HL-60 (cell line): Measurements from ENCODE around the gene SSTR5.
A peak's percentile ranks its signal among the peaks of the same experiment; 100 is the strongest.

Experiments
- DNase-seq, 2 experiments: peaks; one replicate each; pipeline ENCODE4 v3.0.0-alpha.2; 2010 to 2020; ENCODE audit warnings: low read depth in 1 of 2, low spot score in 1 of 2
- H3K27ac ChIP-seq: fragments of 250-450 bp; sonication (Bioruptor Pico); replicated peaks from 2 replicates; pipeline ENCODE4 v1.5.1; 2020; ENCODE audit warnings: mild to moderate bottlenecking, moderate library complexity
- H3K27me3 ChIP-seq: fragments of 250-450 bp; sonication (Bioruptor Pico); 2 replicates; pipeline ENCODE4 v1.5.1; 2021; ENCODE audit warnings: mild to moderate bottlenecking, moderate library complexity; ENCODE audit not compliant: insufficient read depth, poor library complexity, severe bottlenecking
- H3K4me3 ChIP-seq: replicated peaks from 2 replicates; pipeline ENCODE4 v1.5.1; 2011; ENCODE audit warnings: mild to moderate bottlenecking, control low read depth, low read length; ENCODE audit not compliant: insufficient read depth
- GABPA ChIP-seq: IDR thresholded peaks from 2 replicates; pipeline ENCODE4 v1.6.1; 2012; ENCODE audit warnings: low read depth
- POLR2AphosphoS5 ChIP-seq: IDR thresholded peaks from 2 replicates; pipeline ENCODE4 v1.6.1; 2012; ENCODE audit warnings: low read depth
- SPI1 ChIP-seq: IDR thresholded peaks from 2 replicates; pipeline ENCODE4 v1.6.1; 2012; ENCODE audit warnings: low read depth, mild to moderate bottlenecking, borderline replicate concordance
- TF ChIP-seq, protein P1 (sequence below): IDR thresholded peaks from 2 replicates; pipeline ENCODE4 v1.6.1; 2012; ENCODE audit warnings: low read depth; ENCODE audit not compliant: insufficient replicate concordance
- TF ChIP-seq, protein P2 (sequence below): IDR thresholded peaks from one replicate; pipeline ENCODE4 v1.5.1; 2011; ENCODE audit warnings: low read length, control low read depth, inconsistent platforms; ENCODE audit not compliant: insufficient read depth

Gene SSTR5

DNA sequence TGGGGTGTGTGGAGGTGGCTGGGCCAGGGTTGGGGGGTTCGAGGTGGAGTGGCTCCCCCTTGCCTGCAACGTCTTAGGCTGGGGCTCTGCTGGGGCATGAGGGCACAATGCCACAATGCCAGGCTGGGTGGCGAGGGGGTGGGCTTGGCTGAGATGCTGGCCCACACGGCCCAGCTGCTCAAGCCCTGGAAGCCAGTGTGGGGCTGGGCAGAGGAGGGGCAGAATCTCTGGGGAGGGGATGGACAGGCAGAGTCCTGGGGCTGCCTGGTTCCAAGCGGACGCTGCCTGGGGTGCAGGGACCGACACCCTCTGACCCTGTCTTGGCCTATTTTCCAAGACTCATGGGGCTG lies 37.5 kb upstream of the SSTR5 start:
- no peak for DNase-seq
- Histone ChIP-seq H3K27me3 (peaks cover 9% of the 10 kb centered on the region), H3K27ac (no peak overlapping the region), H3K4me3 (no peak overlapping the region)
- no peak for TF ChIP-seq POLR2AphosphoS5
- TF ChIP-seq GABPA: no peak
- TF ChIP-seq SPI1: no peak
- TF ChIP-seq, protein P1, sequence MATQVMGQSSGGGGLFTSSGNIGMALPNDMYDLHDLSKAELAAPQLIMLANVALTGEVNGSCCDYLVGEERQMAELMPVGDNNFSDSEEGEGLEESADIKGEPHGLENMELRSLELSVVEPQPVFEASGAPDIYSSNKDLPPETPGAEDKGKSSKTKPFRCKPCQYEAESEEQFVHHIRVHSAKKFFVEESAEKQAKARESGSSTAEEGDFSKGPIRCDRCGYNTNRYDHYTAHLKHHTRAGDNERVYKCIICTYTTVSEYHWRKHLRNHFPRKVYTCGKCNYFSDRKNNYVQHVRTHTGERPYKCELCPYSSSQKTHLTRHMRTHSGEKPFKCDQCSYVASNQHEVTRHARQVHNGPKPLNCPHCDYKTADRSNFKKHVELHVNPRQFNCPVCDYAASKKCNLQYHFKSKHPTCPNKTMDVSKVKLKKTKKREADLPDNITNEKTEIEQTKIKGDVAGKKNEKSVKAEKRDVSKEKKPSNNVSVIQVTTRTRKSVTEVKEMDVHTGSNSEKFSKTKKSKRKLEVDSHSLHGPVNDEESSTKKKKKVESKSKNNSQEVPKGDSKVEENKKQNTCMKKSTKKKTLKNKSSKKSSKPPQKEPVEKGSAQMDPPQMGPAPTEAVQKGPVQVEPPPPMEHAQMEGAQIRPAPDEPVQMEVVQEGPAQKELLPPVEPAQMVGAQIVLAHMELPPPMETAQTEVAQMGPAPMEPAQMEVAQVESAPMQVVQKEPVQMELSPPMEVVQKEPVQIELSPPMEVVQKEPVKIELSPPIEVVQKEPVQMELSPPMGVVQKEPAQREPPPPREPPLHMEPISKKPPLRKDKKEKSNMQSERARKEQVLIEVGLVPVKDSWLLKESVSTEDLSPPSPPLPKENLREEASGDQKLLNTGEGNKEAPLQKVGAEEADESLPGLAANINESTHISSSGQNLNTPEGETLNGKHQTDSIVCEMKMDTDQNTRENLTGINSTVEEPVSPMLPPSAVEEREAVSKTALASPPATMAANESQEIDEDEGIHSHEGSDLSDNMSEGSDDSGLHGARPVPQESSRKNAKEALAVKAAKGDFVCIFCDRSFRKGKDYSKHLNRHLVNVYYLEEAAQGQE: no peak
- TF ChIP-seq, protein P2, sequence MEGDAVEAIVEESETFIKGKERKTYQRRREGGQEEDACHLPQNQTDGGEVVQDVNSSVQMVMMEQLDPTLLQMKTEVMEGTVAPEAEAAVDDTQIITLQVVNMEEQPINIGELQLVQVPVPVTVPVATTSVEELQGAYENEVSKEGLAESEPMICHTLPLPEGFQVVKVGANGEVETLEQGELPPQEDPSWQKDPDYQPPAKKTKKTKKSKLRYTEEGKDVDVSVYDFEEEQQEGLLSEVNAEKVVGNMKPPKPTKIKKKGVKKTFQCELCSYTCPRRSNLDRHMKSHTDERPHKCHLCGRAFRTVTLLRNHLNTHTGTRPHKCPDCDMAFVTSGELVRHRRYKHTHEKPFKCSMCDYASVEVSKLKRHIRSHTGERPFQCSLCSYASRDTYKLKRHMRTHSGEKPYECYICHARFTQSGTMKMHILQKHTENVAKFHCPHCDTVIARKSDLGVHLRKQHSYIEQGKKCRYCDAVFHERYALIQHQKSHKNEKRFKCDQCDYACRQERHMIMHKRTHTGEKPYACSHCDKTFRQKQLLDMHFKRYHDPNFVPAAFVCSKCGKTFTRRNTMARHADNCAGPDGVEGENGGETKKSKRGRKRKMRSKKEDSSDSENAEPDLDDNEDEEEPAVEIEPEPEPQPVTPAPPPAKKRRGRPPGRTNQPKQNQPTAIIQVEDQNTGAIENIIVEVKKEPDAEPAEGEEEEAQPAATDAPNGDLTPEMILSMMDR: no peak

DNA sequence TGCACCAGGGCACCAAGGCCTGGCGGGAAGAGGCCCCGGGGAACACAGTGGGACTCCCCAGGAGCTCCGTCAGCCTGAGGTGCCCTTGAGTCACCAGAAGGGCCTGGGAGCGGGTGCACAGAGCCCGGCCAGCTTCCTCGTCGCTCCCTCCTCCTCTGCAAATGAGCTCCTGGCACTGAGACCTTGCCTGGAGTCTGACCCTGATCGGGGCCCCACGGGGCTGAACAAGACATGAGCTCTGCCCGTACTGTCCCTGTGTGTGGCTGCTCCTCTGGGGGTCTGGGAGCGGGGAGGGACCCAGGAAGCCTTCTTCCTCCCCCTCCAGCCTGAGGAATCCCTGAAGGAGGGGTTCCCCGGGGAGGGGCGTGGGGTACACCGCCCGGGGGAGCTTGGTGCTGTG lies 36.4 kb upstream of the SSTR5 start:
- DNase-seq: no peak
- no peak overlapping the region for H3K4me3 ChIP-seq
- TF ChIP-seq GABPA (no peak), POLR2AphosphoS5 (no peak), SPI1 (no peak)
- TF ChIP-seq, protein P2: no peak
- TF ChIP-seq, protein P1: no peak
- H3K27ac ChIP-seq: no peak overlapping the region
- H3K27me3 ChIP-seq: peaks cover 9% of the 10 kb centered on the region

DNA sequence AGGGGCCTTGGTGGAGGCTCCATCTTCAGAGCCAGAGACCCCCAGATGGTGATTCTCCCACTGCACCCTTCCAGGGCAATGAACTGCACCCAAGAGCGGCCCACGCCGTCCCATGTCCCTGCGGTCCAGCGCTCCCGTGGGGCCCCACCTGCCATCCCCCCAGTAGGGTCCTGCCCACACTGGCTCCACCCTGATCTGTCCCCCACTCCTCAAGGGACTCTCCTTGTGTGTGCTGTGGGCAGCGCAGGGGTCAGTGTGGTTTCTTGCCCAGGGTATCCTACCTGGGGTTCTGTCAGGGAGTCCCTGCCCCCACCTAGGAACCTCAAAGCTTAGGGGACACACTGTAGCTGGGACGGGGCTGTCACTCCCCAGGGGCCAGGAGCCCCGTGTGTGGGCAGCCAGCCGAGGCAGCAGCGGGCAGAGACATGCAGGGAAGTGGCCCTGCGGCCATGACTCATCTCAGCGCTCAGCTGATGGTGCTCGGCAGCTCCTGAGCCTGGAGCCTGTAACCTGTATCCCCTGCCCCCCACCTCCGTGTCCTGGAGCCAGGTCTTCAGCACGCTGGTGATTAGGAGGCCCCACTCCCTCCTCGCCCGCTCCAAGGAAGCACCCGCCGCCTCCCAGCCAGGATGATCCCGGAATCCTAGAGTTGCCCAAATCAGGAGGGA lies 35.7 kb upstream of the SSTR5 start:
- H3K27ac ChIP-seq: no peak overlapping the region
- H3K4me3 ChIP-seq: no peak overlapping the region
- no peak for TF ChIP-seq GABPA
- peak; percentile 25; the same call in 1 of the 2 replicates for TF ChIP-seq SPI1
- TF ChIP-seq, protein P2: no peak
- TF ChIP-seq, protein P1: no peak
- peak; percentile 20 to 25 for DNase-seq
- peaks cover 9% of the 10 kb centered on the region for H3K27me3 ChIP-seq
